ENCODE data around the gene PTPRQ. TPM values are rescaled to one million over a fixed set of nuclear protein-coding genes. Genes with fewer than 3 reads are reported as not detected.

Gene PTPRQ
- total and polyA plus RNA-seq, 2 of the 8 experiments (the other 6 are each of a cell fraction or from before 2014, with no cell fraction given): not detected

GRCh38 chr12:80681287-80681686 lies 237.3 kb downstream of the PTPRQ start:
- CTCF ChIA-PET (ENCODE audit: partially characterized antibody): interaction anchor here (0.7 to 1.2 kb wide), 3 partner anchors 17 to 354 kb away, joined by 3 read pairs; no protein-coding TSS in a partner anchor
- no peak for DNase-seq (ENCODE audit: low read depth in 1 of 2, low spot score in 2 of 2)

More at GRCh38 chr12:80681287-80681686, 237.3 kb downstream of the PTPRQ start:
- Histone ChIP-seq H3K4ac (replicated peaks; ENCODE audit: insufficient read length, low read depth, low read length) (no peak overlapping the region), H2BK15ac (ENCODE audit: low read length) (no peak overlapping the region), H3K27ac (ENCODE audit: low read depth, low read length) (no peak overlapping the region), H3K4me3 (ENCODE audit: extremely low read depth in 1 of 4, insufficient read depth in 2 of 4, low read depth in 3 of 4, low read length in 4 of 4) (no peak overlapping the region), H4K20me1 (replicated peaks in 1 of 2; ENCODE audit: control insufficient read depth in 1 of 2, insufficient read depth in 2 of 2, low read length in 2 of 2) (no peaks in the 10 kb centered on the region), H4K5ac (ENCODE audit: insufficient read length, low read depth, low read length) (no peak overlapping the region), H3K9ac (replicated peaks in 1 of 4; ENCODE audit: extremely low read depth in 1 of 4, low read depth in 3 of 4, low read length in 3 of 4) (no peak overlapping the region), H4K91ac (replicated peaks; ENCODE audit: insufficient read length, low read length) (no peak overlapping the region), H2BK5ac (ENCODE audit: low read depth, low read length) (no peak overlapping the region), H3K14ac (ENCODE audit: insufficient read length) (no peak overlapping the region), H3K79me2 (ENCODE audit: control insufficient read depth in 1 of 2, insufficient read depth in 2 of 2, low read length in 2 of 2) (no peaks in the 10 kb centered on the region), H3K18ac (ENCODE audit: extremely low read depth, low read length) (no peak overlapping the region), H3K56ac (replicated peaks; ENCODE audit: insufficient read length, low read depth, low read length) (no peak overlapping the region), H2AFZ (ENCODE audit: low read length) (no peak overlapping the region), H3K27me3 (replicated peaks in 1 of 4; ENCODE audit: control insufficient read depth in 3 of 4, extremely low read depth in 1 of 4, insufficient read depth in 3 of 4, low read length in 3 of 4) (no peaks in the 10 kb centered on the region), H3K79me1 (ENCODE audit: low read depth, low read length) (no peaks in the 10 kb centered on the region), H2BK120ac (replicated peaks; ENCODE audit: low read depth, low read length) (no peak overlapping the region), H2BK12ac (ENCODE audit: low read depth, low read length) (no peak overlapping the region), H3K23ac (ENCODE audit: insufficient read length) (no peak overlapping the region), H3K4me1 (replicated peaks in 1 of 4; ENCODE audit: control insufficient read depth in 3 of 4, insufficient read depth in 4 of 4, low read length in 3 of 4) (peaks cover 0 to 9% (median 5%) of the 10 kb centered on the region in 4 experiments; a peak in 4 of 7 replicates), H4K8ac (ENCODE audit: extremely low read depth, insufficient read depth, low read length) (no peak overlapping the region), H3K4me2 (ENCODE audit: insufficient read depth in 1 of 2, low read depth in 2 of 2, low read length in 2 of 2) (no peak overlapping the region), H2AK5ac (ENCODE audit: low read depth, low read length) (no peak overlapping the region), H3K9me3 (ENCODE audit: insufficient read depth in 2 of 2, low read depth in 1 of 2, low read length in 1 of 2) (no peaks in the 10 kb centered on the region), H3K23me2 (ENCODE audit: low read depth, low read length) (no peaks in the 10 kb centered on the region), H2BK20ac (ENCODE audit: low read length) (no peak overlapping the region), H3K36me3 (ENCODE audit: control insufficient read depth in 2 of 4, insufficient read depth in 4 of 4, low read length in 3 of 4) (no peaks in the 10 kb centered on the region)
- FAIRE-seq: no peak
- POLR2A ChIA-PET (ENCODE audit: partially characterized antibody): no interaction called here
- TF ChIP-seq EZH2 (IDR thresholded peaks at IDR 0.05; ENCODE audit: low read depth, low read length, severe bottlenecking): no peak
- TF ChIP-seq POLR2A (IDR thresholded peaks at IDR 0.05; ENCODE audit: control extremely low read depth in 1 of 2, low read depth in 2 of 2, low read length in 2 of 2): no peak
- 96% methylated on average over 2 of the region's 2 CpGs; no CpG with 5 or more reads in 1 of the 2 experiments for WGBS, 2 experiments (ENCODE audit: extremely low coverage in 1 of 2, insufficient coverage in 1 of 2, insufficient read length in 1 of 2, insufficient replicate concordance in 2 of 2, low coverage in 1 of 2, low lambda C conversion rate in 2 of 2, missing lambda C conversion rate in 1 of 2)

Data from H1 (cell line).